ENCODE measurements around the gene XPR1.

The XPR1 gene

GRCh38 chr1:180588121-180588520 is 43.7 kb upstream of the XPR1 start:
- Histone ChIP-seq H3K4me1 (ENCODE audit: low read length) (no peaks in the 10 kb centered on the region), H3K27me3 (ENCODE audit: low read depth, low read length) (0 out of 2 replicates have a peak, but pooled peaks cover 4% of the 10 kb centered on the region), H3K36me3 (replicated peaks; ENCODE audit: low read depth, low read length) (no peaks in the 10 kb centered on the region), H3K79me2 (ENCODE audit: low read length) (no peaks in the 10 kb centered on the region), H4K20me1 (ENCODE audit: insufficient read depth, low read length) (no peaks in the 10 kb centered on the region), H3K4me3 (ENCODE audit: low read length) (no peak overlapping the region), H2AFZ (ENCODE audit: low read depth, low read length) (no peak overlapping the region), H3K4me2 (ENCODE audit: low read length) (no peak overlapping the region), H3K27ac (ENCODE audit: low read length) (no peak overlapping the region), H3K9me3 (ENCODE audit: insufficient read depth, low read length) (no peaks in the 10 kb centered on the region), H3K9ac (ENCODE audit: low read length) (no peak overlapping the region)
- no peak for TF ChIP-seq CTCF (IDR thresholded peaks at IDR 0.05; ENCODE audit: low read depth, low read length)
- no peak for TF ChIP-seq EZH2phosphoT487 (IDR thresholded peaks at IDR 0.05; ENCODE audit: low read depth)

- Histone ChIP-seq H3K4me3 (ENCODE audit: low read length) (no peak overlapping the region), H3K36me3 (replicated peaks; ENCODE audit: low read depth, low read length) (no peaks in the 10 kb centered on the region), H3K9ac (ENCODE audit: low read length) (no peak overlapping the region), H3K79me2 (ENCODE audit: low read length) (no peaks in the 10 kb centered on the region), H4K20me1 (ENCODE audit: insufficient read depth, low read length) (no peaks in the 10 kb centered on the region), H3K4me2 (ENCODE audit: low read length) (no peak overlapping the region), H3K27ac (ENCODE audit: low read length) (no peak overlapping the region), H3K9me3 (ENCODE audit: insufficient read depth, low read length) (no peaks in the 10 kb centered on the region), H3K27me3 (ENCODE audit: low read depth, low read length) (peaks cover 15% of the 10 kb centered on the region), H3K4me1 (ENCODE audit: low read length) (no peaks in the 10 kb centered on the region), H2AFZ (ENCODE audit: low read depth, low read length) (no peak overlapping the region)
- TF ChIP-seq EZH2phosphoT487 (IDR thresholded peaks at IDR 0.05; ENCODE audit: low read depth) (no peak), CTCF (IDR thresholded peaks at IDR 0.05; ENCODE audit: low read depth, low read length) (no peak)
Measured at GRCh38 chr1:180590889-180591288, 40.9 kb upstream of the XPR1 start.

GRCh38 chr1:180593382-180593781 is 38.4 kb upstream of the XPR1 start:
- Histone ChIP-seq H3K9ac (ENCODE audit: low read length) (no peak overlapping the region), H3K79me2 (ENCODE audit: low read length) (no peaks in the 10 kb centered on the region), H3K4me2 (ENCODE audit: low read length) (no peak overlapping the region), H3K4me1 (ENCODE audit: low read length) (no peaks in the 10 kb centered on the region), H3K4me3 (ENCODE audit: low read length) (no peak overlapping the region), H3K9me3 (ENCODE audit: insufficient read depth, low read length) (no peaks in the 10 kb centered on the region), H2AFZ (ENCODE audit: low read depth, low read length) (no peak overlapping the region), H3K27me3 (ENCODE audit: low read depth, low read length) (peaks cover 16% of the 10 kb centered on the region), H3K27ac (ENCODE audit: low read length) (no peak overlapping the region), H3K36me3 (replicated peaks; ENCODE audit: low read depth, low read length) (no peaks in the 10 kb centered on the region), H4K20me1 (ENCODE audit: insufficient read depth, low read length) (no peaks in the 10 kb centered on the region)
- no peak for TF ChIP-seq CTCF (IDR thresholded peaks at IDR 0.05; ENCODE audit: low read depth, low read length)
- TF ChIP-seq EZH2phosphoT487 (IDR thresholded peaks at IDR 0.05; ENCODE audit: low read depth) = no peak

GRCh38 chr1:180594723-180595122 is 37.1 kb upstream of the XPR1 start:
- Histone ChIP-seq H3K27me3 (ENCODE audit: low read depth, low read length) (peaks cover 13% of the 10 kb centered on the region), H2AFZ (ENCODE audit: low read depth, low read length) (no peak overlapping the region), H3K9ac (ENCODE audit: low read length) (no peak overlapping the region), H3K4me3 (ENCODE audit: low read length) (no peak overlapping the region), H3K27ac (ENCODE audit: low read length) (no peak overlapping the region), H3K79me2 (ENCODE audit: low read length) (no peaks in the 10 kb centered on the region), H4K20me1 (ENCODE audit: insufficient read depth, low read length) (no peaks in the 10 kb centered on the region), H3K4me1 (ENCODE audit: low read length) (no peaks in the 10 kb centered on the region), H3K36me3 (replicated peaks; ENCODE audit: low read depth, low read length) (no peaks in the 10 kb centered on the region), H3K9me3 (ENCODE audit: insufficient read depth, low read length) (no peaks in the 10 kb centered on the region), H3K4me2 (ENCODE audit: low read length) (no peak overlapping the region)
- TF ChIP-seq EZH2phosphoT487 (IDR thresholded peaks at IDR 0.05; ENCODE audit: low read depth) (no peak), CTCF (IDR thresholded peaks at IDR 0.05; ENCODE audit: low read depth, low read length) (no peak)
